HepG2 (cell line): Measurements from ENCODE around the gene ZNF772. TPM values are rescaled to one million over a fixed set of nuclear protein-coding genes. Genes with fewer than 3 reads are reported as not detected.
A peak's percentile ranks its signal among the peaks of the same experiment; 100 is the strongest.

ENCODE experiments used
- ELF3 ChIP-seq: IDR thresholded peaks from 2 replicates; pipeline ENCODE4 v1.6.1; 2016; ENCODE audit warnings: missing genetic modification reagents, missing compliant biosample characterization
- FOSL2 ChIP-seq: sonication (generic); formaldehyde crosslinking; IDR thresholded peaks from 2 replicates; pipeline ENCODE4 v1.4.0; 2020; ENCODE audit warnings: missing genetic modification reagents
- KAT7 ChIP-seq: IDR thresholded peaks from 2 replicates; pipeline ENCODE4 v1.6.1; 2018; ENCODE audit warnings: borderline replicate concordance, missing compliant biosample characterization
- KDM1A ChIP-seq: IDR thresholded peaks from 2 replicates; pipeline ENCODE4 v1.6.1; 2016; ENCODE audit warnings: missing compliant biosample characterization
- KDM2A ChIP-seq: sonication (generic); formaldehyde crosslinking; IDR thresholded peaks from 2 replicates; pipeline ENCODE4 v1.4.0; 2020; ENCODE audit warnings: low read depth, missing genetic modification reagents, borderline replicate concordance
- KDM3A ChIP-seq: IDR thresholded peaks from 2 replicates; pipeline ENCODE4 v1.6.1; 2018; ENCODE audit warnings: low read depth, missing compliant biosample characterization
- KMT2A ChIP-seq: sonication (generic); formaldehyde crosslinking; IDR thresholded peaks from 2 replicates; pipeline ENCODE4 v1.4.0; 2020; ENCODE audit warnings: missing genetic modification reagents
- MIXL1 ChIP-seq: IDR thresholded peaks from 2 replicates; pipeline ENCODE4 v1.6.1; 2016
- TAF1 ChIP-seq: sonication (generic); formaldehyde crosslinking; IDR thresholded peaks from 2 replicates; pipeline ENCODE4 v1.4.0; 2020; ENCODE audit warnings: missing genetic modification reagents
- TBL1XR1 ChIP-seq: fragments of 150-350 bp; IDR thresholded peaks from 2 replicates; pipeline ENCODE4 v1.6.1; 2014; ENCODE audit warnings: borderline replicate concordance, low read length; ENCODE audit not compliant: partially characterized antibody
- THAP9 ChIP-seq: sonication (generic); formaldehyde crosslinking; IDR thresholded peaks from 2 replicates; pipeline ENCODE4; 2020; ENCODE audit warnings: missing genetic modification reagents, mild to moderate bottlenecking, borderline replicate concordance
- ZNF605 ChIP-seq: sonication (generic); formaldehyde crosslinking; IDR thresholded peaks from 2 replicates; pipeline ENCODE4 v1.8.0; 2022; ENCODE audit warnings: mild to moderate bottlenecking, missing genetic modification reagents
- polyA plus RNA-seq, 8 experiments: library from polyadenylated mRNA; depleted of rRNA in 3 of 8; stranded (reverse) in 7 of 8; unstranded in 1 of 8; fragments of >200 nt; fragmentation: Illumina TruSeq in 4 of 8; extraction: Trizol in 4 of 8; gene quantifications; 2 replicates each; pipeline versions ENCODE4 v1.2.1 to v1.2.3, GENCODE V29; 2011 to 2016; ENCODE audit warnings: low read depth in 4 of 8, missing spikeins in 1 of 8, mixed read lengths in 1 of 8; ENCODE audit not compliant: insufficient read depth in 1 of 8
- total RNA-seq, 5 experiments: library from RNA; depleted of rRNA; stranded (reverse); fragments of >200 nt; fragmentation: Illumina TruSeq; extraction: Trizol; gene quantifications; 2 replicates each; pipeline ENCODE4 v1.2.3, GENCODE V29; 2016; ENCODE audit warnings: low read depth in 1 of 5
- TF ChIP-seq, protein P1 (sequence below): IDR thresholded peaks from 2 replicates; pipeline ENCODE4 v1.6.1; 2018; ENCODE audit warnings: missing genetic modification reagents, mild to moderate bottlenecking, missing compliant biosample characterization
- TF ChIP-seq, protein P2 (sequence below): sonication (generic); formaldehyde crosslinking; conservative IDR thresholded peaks from 2 replicates; pipeline ENCODE4 v1.8.0; 2022; ENCODE audit warnings: mild to moderate bottlenecking, moderate library complexity, missing genetic modification reagents
- TF ChIP-seq, protein P3 (sequence below): sonication (generic); formaldehyde crosslinking; IDR thresholded peaks from 2 replicates; pipeline ENCODE4 v1.5.1; 2020; ENCODE audit warnings: mild to moderate bottlenecking, moderate library complexity, missing genetic modification reagents
- TF ChIP-seq, protein P4 (sequence below): sonication (generic); formaldehyde crosslinking; IDR thresholded peaks from 2 replicates; pipeline ENCODE4 v1.5.1; 2020; ENCODE audit warnings: mild to moderate bottlenecking, missing genetic modification reagents, moderate library complexity

ZNF772 gene
- total and polyA plus RNA-seq, 2 of the 13 experiments (the other 11 are each of a cell fraction or from before 2014, with no cell fraction given), result 3.1 to 17.2 TPM

DNA sequence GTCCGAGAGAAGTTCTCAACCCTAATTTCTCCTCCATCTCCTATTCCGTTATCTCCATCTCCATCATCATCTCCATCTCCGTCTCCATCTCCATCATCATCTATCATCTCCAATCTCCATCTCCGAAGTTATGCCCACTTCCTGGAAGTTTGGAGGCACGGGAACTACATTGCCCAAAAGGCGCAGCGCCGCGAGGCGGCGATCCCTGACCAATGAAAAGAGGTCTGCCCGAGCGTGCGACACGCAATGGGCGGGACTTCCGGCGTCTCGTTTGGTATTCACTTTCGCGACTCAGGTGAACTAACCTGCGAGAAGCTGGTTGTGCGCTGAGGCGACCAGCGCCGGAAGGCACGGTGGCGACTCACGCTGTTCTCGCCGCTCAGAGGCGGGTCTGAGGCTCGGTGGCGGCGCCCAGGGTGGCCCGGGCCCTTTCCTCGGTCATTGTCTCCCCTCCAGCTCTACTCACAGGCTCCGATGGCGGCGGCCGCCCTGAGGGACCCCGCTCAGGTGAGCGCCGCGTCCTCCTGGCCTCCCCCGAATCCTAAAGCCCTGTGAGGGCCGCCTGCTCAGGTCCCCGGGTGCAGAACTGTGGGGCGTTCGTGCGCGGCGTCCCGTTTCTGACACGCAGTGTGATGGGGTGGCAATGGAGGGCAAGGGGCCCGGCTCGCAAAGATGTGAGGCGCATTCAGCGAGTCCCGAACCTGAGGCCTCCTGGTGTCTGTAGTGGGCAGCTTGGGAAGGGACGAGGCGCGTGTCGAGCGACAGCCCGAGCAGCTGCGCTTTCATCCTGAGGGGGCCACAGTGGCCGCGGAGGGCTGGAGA is 10.3 kb upstream of the ZNF772 start, which contains the start of gene ZNF419 (continued):
- TF ChIP-seq, protein P1, sequence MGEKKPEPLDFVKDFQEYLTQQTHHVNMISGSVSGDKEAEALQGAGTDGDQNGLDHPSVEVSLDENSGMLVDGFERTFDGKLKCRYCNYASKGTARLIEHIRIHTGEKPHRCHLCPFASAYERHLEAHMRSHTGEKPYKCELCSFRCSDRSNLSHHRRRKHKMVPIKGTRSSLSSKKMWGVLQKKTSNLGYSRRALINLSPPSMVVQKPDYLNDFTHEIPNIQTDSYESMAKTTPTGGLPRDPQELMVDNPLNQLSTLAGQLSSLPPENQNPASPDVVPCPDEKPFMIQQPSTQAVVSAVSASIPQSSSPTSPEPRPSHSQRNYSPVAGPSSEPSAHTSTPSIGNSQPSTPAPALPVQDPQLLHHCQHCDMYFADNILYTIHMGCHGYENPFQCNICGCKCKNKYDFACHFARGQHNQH (CRISPR knock-in tag), result peak; percentile 55; the same call in 1 of the 2 replicates
- TF ChIP-seq TAF1 (CRISPR knock-in tag) (peak; percentile 71; the same call in 1 of the 2 replicates), KDM1A (CRISPR knock-in tag) (peak; percentile 74; the same call in 1 of the 2 replicates), KDM2A (CRISPR knock-in tag) (peak; percentile 82; the same call in 1 of the 2 replicates), MIXL1 (CRISPR knock-in tag) (peak; percentile 24; the same call in 1 of the 2 replicates), KAT7 (CRISPR knock-in tag) (peak; percentile 71; the same call in 1 of the 2 replicates), THAP9 (CRISPR knock-in tag) (peak; percentile 40; the same call in 1 of the 2 replicates), TBL1XR1 (peak; percentile 70), ZNF605 (CRISPR knock-in tag) (0 out of 2 replicates have a peak, but pooled peaks have one; percentile 49), KDM3A (peak; percentile 56; the same call in 1 of the 2 replicates), KMT2A (CRISPR knock-in tag) (0 out of 2 replicates have a peak, but pooled peaks have one; percentile 33), ELF3 (CRISPR knock-in tag) (peak; percentile 90), FOSL2 (CRISPR knock-in tag) (0 out of 2 replicates have a peak, but pooled peaks have one; percentile 28)
- TF ChIP-seq, protein P2, sequence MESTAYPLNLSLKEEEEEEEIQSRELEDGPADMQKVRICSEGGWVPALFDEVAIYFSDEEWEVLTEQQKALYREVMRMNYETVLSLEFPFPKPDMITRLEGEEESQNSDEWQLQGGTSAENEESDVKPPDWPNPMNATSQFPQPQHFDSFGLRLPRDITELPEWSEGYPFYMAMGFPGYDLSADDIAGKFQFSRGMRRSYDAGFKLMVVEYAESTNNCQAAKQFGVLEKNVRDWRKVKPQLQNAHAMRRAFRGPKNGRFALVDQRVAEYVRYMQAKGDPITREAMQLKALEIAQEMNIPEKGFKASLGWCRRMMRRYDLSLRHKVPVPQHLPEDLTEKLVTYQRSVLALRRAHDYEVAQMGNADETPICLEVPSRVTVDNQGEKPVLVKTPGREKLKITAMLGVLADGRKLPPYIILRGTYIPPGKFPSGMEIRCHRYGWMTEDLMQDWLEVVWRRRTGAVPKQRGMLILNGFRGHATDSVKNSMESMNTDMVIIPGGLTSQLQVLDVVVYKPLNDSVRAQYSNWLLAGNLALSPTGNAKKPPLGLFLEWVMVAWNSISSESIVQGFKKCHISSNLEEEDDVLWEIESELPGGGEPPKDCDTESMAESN (CRISPR knock-in tag), result 0 out of 2 replicates have a peak, but pooled peaks have one; percentile 33
- TF ChIP-seq, protein P3, sequence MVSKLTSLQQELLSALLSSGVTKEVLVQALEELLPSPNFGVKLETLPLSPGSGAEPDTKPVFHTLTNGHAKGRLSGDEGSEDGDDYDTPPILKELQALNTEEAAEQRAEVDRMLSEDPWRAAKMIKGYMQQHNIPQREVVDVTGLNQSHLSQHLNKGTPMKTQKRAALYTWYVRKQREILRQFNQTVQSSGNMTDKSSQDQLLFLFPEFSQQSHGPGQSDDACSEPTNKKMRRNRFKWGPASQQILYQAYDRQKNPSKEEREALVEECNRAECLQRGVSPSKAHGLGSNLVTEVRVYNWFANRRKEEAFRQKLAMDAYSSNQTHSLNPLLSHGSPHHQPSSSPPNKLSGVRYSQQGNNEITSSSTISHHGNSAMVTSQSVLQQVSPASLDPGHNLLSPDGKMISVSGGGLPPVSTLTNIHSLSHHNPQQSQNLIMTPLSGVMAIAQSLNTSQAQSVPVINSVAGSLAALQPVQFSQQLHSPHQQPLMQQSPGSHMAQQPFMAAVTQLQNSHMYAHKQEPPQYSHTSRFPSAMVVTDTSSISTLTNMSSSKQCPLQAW, result peak; percentile 74
- TF ChIP-seq, protein P4, sequence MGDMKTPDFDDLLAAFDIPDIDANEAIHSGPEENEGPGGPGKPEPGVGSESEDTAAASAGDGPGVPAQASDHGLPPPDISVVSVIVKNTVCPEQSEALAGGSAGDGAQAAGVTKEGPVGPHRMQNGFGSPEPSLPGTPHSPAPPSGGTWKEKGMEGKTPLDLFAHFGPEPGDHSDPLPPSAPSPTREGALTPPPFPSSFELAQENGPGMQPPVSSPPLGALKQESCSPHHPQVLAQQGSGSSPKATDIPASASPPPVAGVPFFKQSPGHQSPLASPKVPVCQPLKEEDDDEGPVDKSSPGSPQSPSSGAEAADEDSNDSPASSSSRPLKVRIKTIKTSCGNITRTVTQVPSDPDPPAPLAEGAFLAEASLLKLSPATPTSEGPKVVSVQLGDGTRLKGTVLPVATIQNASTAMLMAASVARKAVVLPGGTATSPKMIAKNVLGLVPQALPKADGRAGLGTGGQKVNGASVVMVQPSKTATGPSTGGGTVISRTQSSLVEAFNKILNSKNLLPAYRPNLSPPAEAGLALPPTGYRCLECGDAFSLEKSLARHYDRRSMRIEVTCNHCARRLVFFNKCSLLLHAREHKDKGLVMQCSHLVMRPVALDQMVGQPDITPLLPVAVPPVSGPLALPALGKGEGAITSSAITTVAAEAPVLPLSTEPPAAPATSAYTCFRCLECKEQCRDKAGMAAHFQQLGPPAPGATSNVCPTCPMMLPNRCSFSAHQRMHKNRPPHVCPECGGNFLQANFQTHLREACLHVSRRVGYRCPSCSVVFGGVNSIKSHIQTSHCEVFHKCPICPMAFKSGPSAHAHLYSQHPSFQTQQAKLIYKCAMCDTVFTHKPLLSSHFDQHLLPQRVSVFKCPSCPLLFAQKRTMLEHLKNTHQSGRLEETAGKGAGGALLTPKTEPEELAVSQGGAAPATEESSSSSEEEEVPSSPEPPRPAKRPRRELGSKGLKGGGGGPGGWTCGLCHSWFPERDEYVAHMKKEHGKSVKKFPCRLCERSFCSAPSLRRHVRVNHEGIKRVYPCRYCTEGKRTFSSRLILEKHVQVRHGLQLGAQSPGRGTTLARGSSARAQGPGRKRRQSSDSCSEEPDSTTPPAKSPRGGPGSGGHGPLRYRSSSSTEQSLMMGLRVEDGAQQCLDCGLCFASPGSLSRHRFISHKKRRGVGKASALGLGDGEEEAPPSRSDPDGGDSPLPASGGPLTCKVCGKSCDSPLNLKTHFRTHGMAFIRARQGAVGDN (CRISPR knock-in tag), result peak; percentile 66
